Measurements from ENCODE around the gene ARHGAP10.
"Not testable (repeated sequence)": the region's sequence is repeated elsewhere in the genome, so short reads cannot be mapped to it uniquely, and the experiment has no call there.

DNA sequence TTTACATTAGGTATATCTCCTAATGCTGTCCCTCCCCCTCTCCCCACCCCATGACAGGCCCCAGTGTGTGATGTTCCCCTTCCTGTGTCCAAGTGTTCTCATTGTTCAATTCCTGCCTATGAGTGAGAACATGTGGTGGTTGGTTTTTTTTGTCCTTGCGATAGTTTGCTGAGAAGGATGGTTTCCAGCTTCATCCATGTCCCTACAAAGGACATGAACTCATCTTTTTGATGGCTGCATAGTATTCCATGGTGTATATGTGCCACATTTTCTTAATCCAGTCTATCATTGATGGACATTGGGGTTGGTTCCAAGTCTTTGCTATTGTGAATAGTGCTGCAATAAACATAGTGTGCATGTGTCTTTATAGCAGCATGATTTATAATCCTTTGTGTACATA lies 268.1 kb downstream of the ARHGAP10 start:
- TF ChIP-seq, protein P1, sequence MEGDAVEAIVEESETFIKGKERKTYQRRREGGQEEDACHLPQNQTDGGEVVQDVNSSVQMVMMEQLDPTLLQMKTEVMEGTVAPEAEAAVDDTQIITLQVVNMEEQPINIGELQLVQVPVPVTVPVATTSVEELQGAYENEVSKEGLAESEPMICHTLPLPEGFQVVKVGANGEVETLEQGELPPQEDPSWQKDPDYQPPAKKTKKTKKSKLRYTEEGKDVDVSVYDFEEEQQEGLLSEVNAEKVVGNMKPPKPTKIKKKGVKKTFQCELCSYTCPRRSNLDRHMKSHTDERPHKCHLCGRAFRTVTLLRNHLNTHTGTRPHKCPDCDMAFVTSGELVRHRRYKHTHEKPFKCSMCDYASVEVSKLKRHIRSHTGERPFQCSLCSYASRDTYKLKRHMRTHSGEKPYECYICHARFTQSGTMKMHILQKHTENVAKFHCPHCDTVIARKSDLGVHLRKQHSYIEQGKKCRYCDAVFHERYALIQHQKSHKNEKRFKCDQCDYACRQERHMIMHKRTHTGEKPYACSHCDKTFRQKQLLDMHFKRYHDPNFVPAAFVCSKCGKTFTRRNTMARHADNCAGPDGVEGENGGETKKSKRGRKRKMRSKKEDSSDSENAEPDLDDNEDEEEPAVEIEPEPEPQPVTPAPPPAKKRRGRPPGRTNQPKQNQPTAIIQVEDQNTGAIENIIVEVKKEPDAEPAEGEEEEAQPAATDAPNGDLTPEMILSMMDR (IDR thresholded peaks at IDR 0.05): not testable (repeated sequence)
- TF ChIP-seq POLR2A (IDR thresholded peaks at IDR 0.05; ENCODE audit: low read depth); EP300 (IDR thresholded peaks at IDR 0.05): not testable (repeated sequence)

Measured in esophagus muscularis mucosa (tissue), 4 donors.